ENCODE measurements around the gene MTX1.

- TF ChIP-seq CTCF (IDR thresholded peaks at IDR 0.05; ENCODE audit: low read depth, low read length, poor library complexity, severe bottlenecking) (no peak), EZH2phosphoT487 (IDR thresholded peaks at IDR 0.05; ENCODE audit: borderline replicate concordance, low read length) (no peak)
Measured at GRCh38 chr1:155169541-155169940, 39.0 kb upstream of the MTX1 start.

All from DOHH2 (cell line).